H1 (cell line): Measurements from ENCODE around the gene CD300LB. TPM values are rescaled to one million over a fixed set of nuclear protein-coding genes. Genes with fewer than 3 reads are reported as not detected.

ENCODE experiments used
- CHD2 ChIP-seq: IDR thresholded peaks from 2 replicates; pipeline ENCODE4 v1.6.1; 2012; ENCODE audit warnings: low read length, improper control_type of control experiment
- RBBP5 ChIP-seq: IDR thresholded peaks from 2 replicates; pipeline ENCODE4 v1.7.1; 2012; ENCODE audit warnings: low read depth, mild to moderate bottlenecking, inconsistent platforms, low read length, moderate library complexity, borderline replicate concordance
- SUZ12 ChIP-seq: fragments of 200-600 bp; sonication (generic); IDR thresholded peaks from 2 replicates; pipeline ENCODE4 v1.6.1; 2012; ENCODE audit warnings: mild to moderate bottlenecking, inconsistent platforms, low read length, moderate library complexity, mixed read lengths
- TAF7 ChIP-seq: optimal IDR thresholded peaks from 2 replicates; pipeline ENCODE3; 2011; ENCODE audit warnings: low read depth, mild to moderate bottlenecking, inconsistent platforms, low read length, moderate library complexity, borderline replicate concordance
- polyA plus RNA-seq, 7 experiments: library from polyadenylated mRNA; depleted of rRNA in 3 of 7; stranded (reverse) in 5 of 7; unstranded in 2 of 7; fragments of >200 nt in 5 of 7; fragments of 200-250 nt in 2 of 7; gene quantifications; 1 replicate in 5 of 7; 2 replicates in 1 of 7; 4 replicates in 1 of 7; pipeline versions ENCODE4 v1.2.1 to v1.2.3, GENCODE V29; 2011 to 2013; ENCODE audit warnings: missing spikeins in 2 of 7, mixed read lengths in 2 of 7
- total RNA-seq: library from RNA; stranded (reverse); fragmentation: NEBNext Ultra II Directional; extraction: Animal tissue kit (Norgen Biotek cat#: 25700); gene quantifications from 2 replicates; pipeline ENCODE4 v1.2.1, GENCODE V29; 2021

Gene CD300LB
- total and polyA plus RNA-seq, 2 of the 8 experiments (the other 6 are each of a cell fraction or from before 2014, with no cell fraction given) = not detected

DNA sequence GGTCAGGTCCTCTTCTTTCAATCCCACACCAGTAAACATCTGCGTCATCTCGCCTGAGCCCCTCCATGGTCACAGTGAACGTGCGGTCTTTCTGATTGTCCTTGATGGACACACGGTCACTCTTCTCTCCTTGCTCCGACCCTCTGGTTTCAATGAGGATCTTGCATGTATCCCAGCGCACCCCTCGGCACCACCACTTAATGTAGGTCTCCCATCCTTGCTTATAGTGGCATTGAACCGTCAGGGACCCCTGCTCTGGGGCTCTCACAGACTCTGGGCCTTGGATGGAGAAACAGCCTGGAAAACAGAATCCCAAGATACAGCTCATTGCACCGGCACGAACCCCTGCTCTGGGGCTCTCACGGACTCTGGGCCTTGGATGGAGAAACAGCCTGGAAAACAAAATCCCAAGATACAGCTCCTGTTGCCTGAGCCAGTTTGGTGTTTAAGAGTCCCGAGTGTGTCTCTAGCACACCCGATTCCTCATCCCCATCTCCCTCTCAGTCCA, 5.4 kb downstream of the CD300LB start (continued):
- no peak for TF ChIP-seq TAF7
- no peak for TF ChIP-seq RBBP5
- no peak for TF ChIP-seq SUZ12
- TF ChIP-seq CHD2 = no peak
